Nephron (organoid): ENCODE measurements around the gene AQP7.
"Not testable (repeated sequence)": the region's sequence is repeated elsewhere in the genome, so short reads cannot be mapped to it uniquely, and the experiment has no call there.

Source experiments
- H3K27ac Mint-ChIP-seq, 3 experiments: 2 replicates each; pipeline ENCODE4 v1.8.0; 2020; ENCODE audit warnings: mixed read lengths in 3 of 3, mild to moderate bottlenecking in 2 of 3, moderate library complexity in 1 of 3
- H3K27me3 Mint-ChIP-seq: 2 replicates; pipeline ENCODE4 v1.8.0; 2021; ENCODE audit warnings: low read depth, mild to moderate bottlenecking, moderate library complexity, mixed read lengths
- H3K36me3 Mint-ChIP-seq: 2 replicates; pipeline ENCODE4 v1.8.0; 2020; ENCODE audit warnings: low read depth, mixed read lengths
- H3K4me1 Mint-ChIP-seq: 2 replicates; pipeline ENCODE4 v1.8.0; 2020; ENCODE audit warnings: mixed read lengths
- H3K4me3 Mint-ChIP-seq, 3 experiments: 2 replicates each; pipeline ENCODE4 v1.8.0; 2020; ENCODE audit warnings: mild to moderate bottlenecking in 3 of 3, mixed read lengths in 3 of 3, moderate library complexity in 2 of 3
- H3K9me3 Mint-ChIP-seq: 2 replicates; pipeline ENCODE4 v1.8.0; 2020; ENCODE audit warnings: mixed read lengths
- TF ChIP-seq, protein P1 (sequence below), 3 experiments: fragments of 200-600 bp; sonication (generic); IDR thresholded peaks; one replicate each; pipeline ENCODE4 v1.5.0; 2021; ENCODE audit warnings: antibody characterized with exemption in 3 of 3; ENCODE audit not compliant: unreplicated experiment in 3 of 3

Gene AQP7

DNA sequence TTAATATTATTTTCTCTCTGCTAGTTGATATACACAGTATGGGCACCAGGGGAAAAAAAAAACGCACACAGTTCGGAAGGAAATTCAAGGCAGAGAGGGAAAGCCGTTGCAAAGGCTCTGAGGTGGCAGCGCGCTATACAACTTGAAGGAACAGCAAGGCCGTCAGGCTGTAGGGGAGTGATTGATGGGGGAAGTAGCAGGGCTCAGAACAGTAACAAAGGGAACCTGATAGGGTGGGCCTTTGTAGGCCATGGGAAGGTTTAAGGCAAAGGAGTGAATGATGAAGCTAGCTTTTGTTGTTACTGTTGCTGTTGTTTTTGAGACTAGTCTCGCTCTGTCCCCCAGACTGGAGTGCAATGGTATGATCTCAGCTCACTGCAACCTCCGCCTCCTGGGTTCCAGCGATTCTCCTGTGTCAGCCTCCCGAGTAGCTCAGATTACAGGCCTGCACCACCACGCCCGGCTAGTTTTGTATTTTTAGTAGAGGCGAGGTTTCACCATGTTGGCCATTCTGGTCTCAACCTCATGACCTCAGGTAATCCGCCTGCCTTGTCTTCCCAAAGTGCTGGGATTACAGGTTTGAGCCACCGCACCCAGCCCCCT is 27.0 kb downstream of the AQP7 start:
- Mint-ChIP-seq H3K4me3 (peak overlapping the region in 2 of 3 experiments; percentile 6 to 12), H3K27me3 (no peaks in the 10 kb centered on the region), H3K9me3 (no peaks in the 10 kb centered on the region), H3K36me3 (no peaks in the 10 kb centered on the region), H3K4me1 (peaks cover 28% of the 10 kb centered on the region), H3K27ac (peak overlapping the region; percentile 93 to 96 (median 96))
- TF ChIP-seq, protein P1, sequence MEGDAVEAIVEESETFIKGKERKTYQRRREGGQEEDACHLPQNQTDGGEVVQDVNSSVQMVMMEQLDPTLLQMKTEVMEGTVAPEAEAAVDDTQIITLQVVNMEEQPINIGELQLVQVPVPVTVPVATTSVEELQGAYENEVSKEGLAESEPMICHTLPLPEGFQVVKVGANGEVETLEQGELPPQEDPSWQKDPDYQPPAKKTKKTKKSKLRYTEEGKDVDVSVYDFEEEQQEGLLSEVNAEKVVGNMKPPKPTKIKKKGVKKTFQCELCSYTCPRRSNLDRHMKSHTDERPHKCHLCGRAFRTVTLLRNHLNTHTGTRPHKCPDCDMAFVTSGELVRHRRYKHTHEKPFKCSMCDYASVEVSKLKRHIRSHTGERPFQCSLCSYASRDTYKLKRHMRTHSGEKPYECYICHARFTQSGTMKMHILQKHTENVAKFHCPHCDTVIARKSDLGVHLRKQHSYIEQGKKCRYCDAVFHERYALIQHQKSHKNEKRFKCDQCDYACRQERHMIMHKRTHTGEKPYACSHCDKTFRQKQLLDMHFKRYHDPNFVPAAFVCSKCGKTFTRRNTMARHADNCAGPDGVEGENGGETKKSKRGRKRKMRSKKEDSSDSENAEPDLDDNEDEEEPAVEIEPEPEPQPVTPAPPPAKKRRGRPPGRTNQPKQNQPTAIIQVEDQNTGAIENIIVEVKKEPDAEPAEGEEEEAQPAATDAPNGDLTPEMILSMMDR (IDR thresholded peaks at IDR 0.05; ENCODE audit: unreplicated experiment in 3 of 3) = peak in 2 of 3 experiments; percentile 25 to 37

DNA sequence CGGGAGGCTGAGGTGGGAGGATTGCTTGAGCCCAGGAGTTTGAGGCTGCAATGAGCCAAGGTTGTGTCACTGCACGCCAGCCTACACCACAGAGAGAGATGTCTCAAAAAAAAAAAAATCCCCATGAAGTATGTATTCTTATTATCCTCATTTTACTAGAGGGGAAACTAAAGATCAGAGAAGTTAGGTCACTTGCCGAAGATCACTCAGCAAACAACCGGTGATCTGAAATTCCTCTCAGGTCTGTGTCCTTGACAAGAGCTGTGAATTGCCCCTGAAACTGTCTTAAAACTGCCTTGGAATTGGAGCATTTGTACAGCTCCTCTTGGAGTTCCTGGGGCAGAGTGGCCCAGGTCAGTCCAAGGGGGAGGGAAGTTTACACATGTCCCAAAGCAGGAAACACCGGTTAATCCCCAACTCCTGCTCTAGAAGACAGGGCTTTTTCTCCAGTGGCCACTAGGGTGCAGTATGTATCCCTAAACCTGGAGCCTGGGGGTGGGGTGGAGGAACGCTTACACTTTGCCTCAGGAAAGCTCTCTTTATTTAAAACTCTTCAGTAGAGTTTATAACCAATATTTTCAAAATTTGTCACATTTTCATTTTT is 27.6 kb downstream of the AQP7 start:
- no peaks in the 10 kb centered on the region for H3K9me3 Mint-ChIP-seq
- H3K4me3 Mint-ChIP-seq = peak overlapping the region in 2 of 3 experiments; percentile 6 to 12
- no peaks in the 10 kb centered on the region for H3K27me3 Mint-ChIP-seq
- peaks cover 28% of the 10 kb centered on the region for H3K4me1 Mint-ChIP-seq
- TF ChIP-seq, protein P1 (IDR thresholded peaks at IDR 0.05; ENCODE audit: unreplicated experiment in 3 of 3) = peak; percentile 80 to 92 (median 88)
- H3K27ac Mint-ChIP-seq = peak overlapping the region; percentile 93 to 96 (median 96)
- H3K36me3 Mint-ChIP-seq = peaks cover 5% of the 10 kb centered on the region

- TF ChIP-seq, protein P1 (IDR thresholded peaks at IDR 0.05; ENCODE audit: unreplicated experiment in 3 of 3) = no peak
- Mint-ChIP-seq H3K27me3 (no peaks in the 10 kb centered on the region), H3K4me1 (peaks cover 28% of the 10 kb centered on the region)
These were observed 28.2 kb downstream of the AQP7 start for GRCh38 chr9:33374190-33374589.

GRCh38 chr9:33372900-33373299 is 29.5 kb downstream of the AQP7 start:
- Mint-ChIP-seq H3K36me3 (peaks cover 9% of the 10 kb centered on the region), H3K4me3 (no peak overlapping the region), H3K27me3 (peaks cover 3% of the 10 kb centered on the region), H3K4me1 (peaks cover 28% of the 10 kb centered on the region), H3K9me3 (no peaks in the 10 kb centered on the region), H3K27ac (peak overlapping the region; percentile 15 to 65 (median 21))
- TF ChIP-seq, protein P1 (IDR thresholded peaks at IDR 0.05; ENCODE audit: unreplicated experiment in 3 of 3) = no peak

More at GRCh38 chr9:33374190-33374589, 28.2 kb downstream of the AQP7 start:
- H3K4me3 Mint-ChIP-seq = no peak overlapping the region
- H3K9me3 Mint-ChIP-seq = no peaks in the 10 kb centered on the region
- H3K36me3 Mint-ChIP-seq = peaks cover 5% of the 10 kb centered on the region
- no peak overlapping the region for H3K27ac Mint-ChIP-seq

DNA sequence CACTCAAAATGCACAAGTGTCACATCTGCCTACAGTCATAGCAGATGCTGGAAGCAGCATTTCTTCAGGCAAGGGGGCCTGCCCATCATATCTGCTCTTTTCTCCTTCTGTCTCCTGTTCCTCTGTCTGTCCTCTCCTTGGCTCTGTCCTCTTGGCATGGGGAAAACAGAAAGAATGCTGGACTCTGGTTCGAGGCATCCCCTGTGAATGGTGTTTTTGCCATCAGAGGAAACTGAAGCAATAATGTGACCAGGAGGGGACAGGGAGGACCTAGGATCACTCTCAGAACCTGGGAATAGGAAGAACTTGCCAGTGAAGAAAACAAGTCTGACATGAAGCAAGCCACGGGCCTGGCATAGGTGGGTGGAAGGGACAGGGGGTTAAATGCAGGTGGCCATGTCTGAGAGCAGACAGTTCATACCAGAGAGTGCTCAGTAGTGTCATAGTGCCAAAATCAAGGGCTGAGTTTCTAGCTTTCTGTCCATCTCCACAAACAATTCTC is 35.3 kb downstream of the AQP7 start:
- TF ChIP-seq, protein P1 (IDR thresholded peaks at IDR 0.05; ENCODE audit: unreplicated experiment in 3 of 3) = no peak
- Mint-ChIP-seq H3K4me1 (no peaks in the 10 kb centered on the region), H3K4me3 (no peak overlapping the region), H3K36me3 (peaks cover 39% of the 10 kb centered on the region), H3K27ac (no peak overlapping the region), H3K27me3 (peaks cover 3% of the 10 kb centered on the region), H3K9me3 (no peaks in the 10 kb centered on the region)

DNA sequence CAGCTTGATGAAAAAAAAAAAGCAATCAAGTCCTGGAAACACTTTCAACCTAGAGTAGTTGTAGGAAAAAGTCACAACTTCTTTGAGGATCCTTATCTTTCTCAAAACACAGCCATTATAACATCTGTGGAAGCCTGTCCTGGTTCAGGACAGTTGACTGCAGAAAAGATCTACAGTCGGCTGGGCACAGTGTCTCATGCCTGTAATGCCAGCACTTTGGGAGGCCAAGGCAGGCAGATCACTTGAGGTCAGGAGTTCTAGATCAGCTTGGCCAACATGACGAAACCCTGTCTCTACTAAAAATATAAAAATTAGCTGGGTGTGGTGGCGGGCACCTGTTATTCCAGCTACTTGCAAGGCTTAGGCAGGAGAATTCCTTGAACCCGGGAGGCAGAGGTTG is 37.6 kb downstream of the AQP7 start:
- H3K27me3 Mint-ChIP-seq, H3K27ac Mint-ChIP-seq, H3K4me1 Mint-ChIP-seq, H3K4me3 Mint-ChIP-seq, H3K9me3 Mint-ChIP-seq: not testable (repeated sequence)
- H3K36me3 Mint-ChIP-seq = peaks cover 39% of the 10 kb centered on the region
